Fibroblast of peridontal ligament (primary cell): ENCODE data around the gene NTRK2.

Experiments
- DNase-seq: peaks from one replicate; pipeline ENCODE4 v3.0.0-alpha.2; 2010; ENCODE audit errors: extremely low read depth

NTRK2 gene

GRCh38 chr9:84819491-84819991 is 150.0 kb downstream of the NTRK2 start:
- DNase-seq = no peak

DNA sequence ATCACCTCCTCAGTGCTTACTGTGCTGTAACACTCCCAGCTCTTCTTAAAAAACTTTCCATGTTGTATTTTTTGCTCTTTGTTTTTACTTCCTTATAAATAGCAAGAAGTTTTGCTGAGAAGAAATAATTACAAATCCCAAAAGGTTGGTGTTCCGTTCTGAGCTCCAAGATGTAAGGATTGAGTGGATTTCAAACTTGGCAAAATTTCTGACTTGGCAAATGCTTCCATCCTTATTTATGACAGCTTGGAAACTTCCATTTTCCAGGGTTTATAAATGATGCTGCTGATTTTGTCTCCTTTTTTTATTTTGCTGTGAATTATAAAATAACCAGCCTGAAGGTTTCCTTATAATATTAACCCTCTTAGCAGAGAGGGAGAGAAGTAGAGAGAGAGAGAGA is 151.9 kb downstream of the NTRK2 start:
- no peak for DNase-seq

GRCh38 chr9:84822589-84823233 is 153.2 kb downstream of the NTRK2 start:
- DNase-seq = no peak

DNA sequence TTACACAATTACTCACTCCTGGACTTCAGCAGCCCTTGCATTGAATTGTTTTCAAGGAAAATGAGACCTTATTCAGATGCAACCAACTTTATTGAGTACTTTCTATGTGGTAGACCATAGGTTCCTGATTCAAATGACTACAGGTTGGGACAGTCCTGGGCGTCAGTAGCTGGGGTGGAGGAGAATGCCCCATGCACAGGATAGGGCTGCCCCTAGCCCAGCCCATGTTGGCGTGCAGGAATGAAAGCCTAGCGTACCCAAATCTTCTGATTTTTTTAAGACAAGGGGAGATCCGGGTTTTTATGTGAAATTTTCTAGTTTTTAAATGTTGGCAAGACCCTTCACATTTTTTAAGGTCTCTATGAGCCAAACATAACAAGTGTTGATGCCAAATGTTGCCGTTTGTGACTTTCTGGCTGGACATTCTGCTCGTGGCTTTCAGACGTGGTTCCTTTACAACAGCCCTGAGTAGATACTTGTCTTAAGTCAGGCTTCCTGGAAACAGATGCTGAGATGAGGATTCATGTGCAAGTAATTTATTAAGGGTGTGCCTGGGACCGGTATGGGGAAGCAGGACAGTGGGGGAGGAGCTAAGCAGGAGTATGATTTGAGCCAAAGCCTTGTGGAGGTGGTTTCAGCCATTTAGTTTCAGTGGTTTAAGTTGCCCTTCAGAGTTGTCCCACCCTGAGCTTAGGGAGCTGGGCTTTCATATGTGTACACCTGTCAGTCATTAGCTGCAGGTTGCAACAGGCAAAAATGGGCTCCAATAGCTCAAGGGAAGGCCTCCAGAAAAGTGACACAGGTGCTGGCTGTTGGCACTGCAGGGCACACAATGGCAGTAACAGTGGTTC is 154.1 kb downstream of the NTRK2 start:
- DNase-seq = no peak

DNA sequence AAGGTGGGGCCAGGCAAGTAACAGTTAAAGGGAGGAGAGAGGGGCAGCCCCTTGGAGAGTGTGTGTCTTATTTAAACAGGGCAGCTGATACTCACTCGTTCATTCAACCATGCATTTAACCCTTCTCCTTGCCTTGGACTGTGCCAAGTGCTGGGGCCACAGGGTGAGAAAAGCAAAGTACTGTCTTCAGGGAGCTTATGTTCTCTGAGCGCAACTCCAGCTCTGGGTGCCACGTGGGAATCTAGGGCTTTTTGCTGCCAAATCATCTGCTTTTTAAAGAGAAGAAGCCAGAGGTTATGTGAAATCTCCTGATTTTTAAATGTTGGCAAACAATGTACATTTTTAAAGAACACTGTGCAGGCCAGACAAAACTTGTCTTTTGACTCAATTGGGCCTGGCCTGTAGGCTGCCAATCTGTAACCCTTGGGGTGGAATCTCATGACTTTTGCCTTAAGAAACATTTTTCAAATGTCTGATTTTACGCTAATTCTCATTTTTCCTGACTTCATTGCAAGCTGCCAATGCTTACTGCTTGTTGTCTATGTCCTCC is 157.8 kb downstream of the NTRK2 start:
- DNase-seq = no peak

DNA sequence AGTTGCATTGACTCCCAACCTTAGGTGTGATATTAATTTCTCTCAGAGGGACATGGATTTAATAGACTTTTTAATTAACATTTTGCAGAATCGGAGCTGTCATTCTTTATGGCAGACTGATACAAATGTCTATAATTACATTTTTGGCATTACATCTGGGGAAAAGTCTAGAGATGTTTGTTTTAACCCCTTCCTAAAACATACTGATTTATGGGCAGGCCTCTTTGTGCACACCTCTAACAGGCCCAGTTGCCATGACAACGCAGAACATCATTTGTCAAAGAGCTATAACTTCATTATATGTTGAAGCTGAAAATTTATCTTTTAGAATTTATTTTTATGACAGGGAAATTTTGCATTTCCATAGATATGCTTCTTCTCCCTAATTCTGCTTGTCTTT is 158.5 kb downstream of the NTRK2 start:
- DNase-seq = no peak

DNA sequence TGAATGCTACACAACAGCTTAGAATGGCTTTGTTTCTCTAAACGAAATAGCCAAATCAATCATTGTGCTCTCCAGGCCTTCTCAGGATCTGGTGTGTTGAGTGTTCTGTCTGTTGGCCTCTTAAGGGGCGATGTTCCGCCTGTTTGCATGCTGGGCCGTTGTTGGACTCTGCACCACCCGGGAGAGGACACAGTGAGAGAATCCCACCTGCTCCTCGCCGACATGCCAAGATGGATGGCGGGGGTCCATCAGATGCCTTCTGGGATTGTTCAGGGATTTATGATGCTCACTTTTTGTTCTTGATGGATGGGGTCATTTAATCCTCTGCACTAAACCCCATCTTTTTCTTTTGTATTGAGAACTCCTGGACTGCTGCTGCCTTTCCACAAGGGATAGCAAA is 159.9 kb downstream of the NTRK2 start:
- no peak for DNase-seq

GRCh38 chr9:84829997-84830696 is 160.6 kb downstream of the NTRK2 start:
- DNase-seq = no peak

- no peak for DNase-seq
Observed at GRCh38 chr9:84831377-84831776, 161.8 kb downstream of the NTRK2 start.

- no peak for DNase-seq
Observed at GRCh38 chr9:84832453-84832852, 162.9 kb downstream of the NTRK2 start.

DNA sequence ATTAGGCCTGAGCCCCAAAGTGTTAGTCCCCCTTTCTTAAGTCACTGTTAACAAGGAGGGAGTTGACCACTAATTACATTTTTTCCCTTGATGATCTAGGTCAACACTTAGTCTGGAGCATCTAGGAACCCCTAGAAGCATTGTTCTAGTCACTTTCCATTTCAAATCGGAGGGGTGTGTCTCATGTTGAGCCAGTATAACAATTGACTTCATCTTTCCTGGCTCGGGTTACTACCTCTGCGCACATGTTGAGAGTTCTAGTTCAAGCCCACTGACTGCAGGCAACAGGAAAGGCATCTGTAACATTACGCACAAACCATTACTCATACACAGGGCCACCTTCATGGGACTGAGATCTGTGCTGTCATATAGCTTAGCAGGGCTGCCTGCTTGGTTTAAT is 164.9 kb downstream of the NTRK2 start:
- DNase-seq = no peak

GRCh38 chr9:84835745-84836144 is 166.2 kb downstream of the NTRK2 start:
- DNase-seq = no peak

DNA sequence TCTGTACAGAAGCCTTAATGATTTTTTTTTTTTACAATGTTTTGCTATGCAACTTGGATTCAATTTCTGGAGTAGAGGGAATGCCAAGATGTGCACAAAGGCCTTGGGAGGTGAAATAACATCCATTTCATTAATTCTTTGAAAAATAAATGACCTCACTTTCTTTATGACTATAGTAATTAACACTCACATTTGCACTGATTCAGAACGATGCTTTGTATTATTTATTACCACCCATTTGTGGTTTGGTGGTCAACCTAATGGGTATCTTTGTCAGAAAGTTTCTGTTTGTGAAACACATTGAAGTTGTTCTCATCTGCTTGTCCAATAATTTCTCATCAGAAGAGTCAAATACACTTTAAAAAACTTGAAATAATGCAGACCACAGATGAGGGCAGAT is 169.3 kb downstream of the NTRK2 start:
- DNase-seq = no peak

DNA sequence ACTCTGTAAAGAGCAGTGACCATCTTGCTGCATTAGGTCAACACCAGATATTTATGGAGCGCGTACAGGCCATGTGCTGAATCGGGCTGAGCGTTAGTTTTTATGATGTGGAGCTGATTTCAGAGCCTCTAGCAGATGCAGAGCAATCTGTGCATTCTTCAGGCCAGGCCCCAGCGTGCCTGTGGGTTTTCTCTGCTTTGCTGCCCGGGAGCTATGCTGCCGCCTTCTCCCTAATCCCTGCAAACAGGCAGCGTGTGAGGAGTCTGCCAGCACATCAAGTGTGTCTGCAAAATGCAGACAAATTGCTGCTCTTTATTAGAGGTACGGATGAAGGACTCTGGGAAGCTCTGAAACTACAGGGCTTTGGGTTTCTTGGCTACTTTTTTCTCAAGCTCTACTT is 170.0 kb downstream of the NTRK2 start:
- no peak for DNase-seq

DNA sequence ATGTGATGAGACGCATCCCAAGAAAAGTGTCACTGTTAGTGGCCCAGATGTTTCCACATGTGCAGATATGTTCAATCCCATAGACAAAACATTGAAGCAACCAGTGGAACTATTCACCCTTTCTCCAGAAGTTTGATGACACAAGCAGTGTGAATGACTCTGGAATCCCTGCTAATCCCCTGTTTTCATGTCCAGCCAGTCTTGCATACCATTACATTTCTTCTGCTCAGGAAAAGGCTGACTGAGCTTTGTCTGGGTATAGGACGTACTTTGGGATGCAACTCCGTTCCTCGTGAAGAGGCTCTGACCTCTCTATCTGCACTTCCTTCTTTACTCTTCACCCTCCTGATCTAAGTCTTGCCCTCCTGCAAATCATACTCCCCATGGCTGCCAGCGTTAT is 172.4 kb downstream of the NTRK2 start:
- DNase-seq = no peak

- DNase-seq = no peak
Observed at GRCh38 chr9:84843175-84843824, 173.8 kb downstream of the NTRK2 start.

DNA sequence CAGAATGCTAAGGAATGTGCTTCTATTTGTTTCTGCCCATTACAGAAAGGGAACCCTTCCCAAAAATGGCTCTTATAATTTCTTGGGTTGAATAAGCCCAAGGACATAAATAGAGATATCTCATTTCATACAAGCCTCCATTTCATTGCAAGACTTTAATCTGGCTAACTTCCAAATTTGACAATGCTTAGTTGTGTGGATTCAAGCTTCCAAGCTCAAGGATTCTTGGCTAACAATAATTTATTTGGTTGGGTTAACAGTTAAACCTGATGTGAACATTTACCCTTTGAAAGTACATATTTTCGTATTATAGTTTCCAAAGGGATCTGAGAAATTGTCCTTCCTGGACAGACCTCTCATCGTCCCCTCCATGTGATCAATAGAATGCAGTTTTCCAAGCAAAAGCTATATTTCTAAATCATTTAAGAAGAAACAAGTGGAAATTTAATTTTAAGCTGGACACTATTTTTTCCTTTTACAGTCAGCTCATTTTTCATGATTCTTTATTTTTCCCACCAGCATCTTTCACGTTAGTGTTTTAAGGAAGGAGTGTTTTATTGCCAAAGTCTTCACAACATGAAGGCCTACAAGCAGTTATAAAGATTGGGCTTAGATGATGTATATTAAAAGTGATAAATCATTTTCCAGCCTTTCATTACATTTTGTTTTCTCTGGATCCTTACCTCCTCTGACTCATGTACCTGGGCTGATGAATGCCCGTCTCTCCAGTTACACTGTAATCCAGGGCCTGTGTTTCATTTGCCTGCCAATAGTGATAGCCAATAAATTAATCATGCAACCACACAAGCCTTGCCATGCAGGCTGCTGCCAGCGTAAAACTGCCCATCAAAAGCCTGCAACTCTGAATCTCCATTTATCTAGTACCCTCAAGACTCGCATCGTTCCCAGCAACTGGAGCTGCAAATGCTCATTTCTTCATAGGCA is 176.7 kb downstream of the NTRK2 start:
- DNase-seq = no peak

GRCh38 chr9:84846906-84847305 is 177.4 kb downstream of the NTRK2 start:
- no peak for DNase-seq

DNA sequence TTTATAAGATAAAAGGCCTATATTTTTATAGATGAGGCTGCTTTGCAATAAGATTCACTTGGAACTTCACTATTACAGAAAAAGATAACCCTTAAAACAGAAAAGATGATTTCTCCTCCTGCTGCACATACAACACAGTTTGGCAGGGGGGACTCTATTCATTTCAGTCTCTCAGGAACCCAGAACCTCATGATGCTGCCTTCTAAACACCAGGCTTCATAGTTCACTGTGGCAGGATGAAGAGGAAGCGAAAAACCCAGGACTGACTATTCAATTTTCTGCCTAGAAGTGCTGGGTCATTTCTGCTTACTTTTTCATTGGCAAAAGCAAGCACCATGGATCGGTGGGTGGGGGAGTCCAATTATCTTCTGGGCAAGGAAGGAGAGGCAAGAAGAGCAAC is 179.5 kb downstream of the NTRK2 start:
- DNase-seq = no peak

DNA sequence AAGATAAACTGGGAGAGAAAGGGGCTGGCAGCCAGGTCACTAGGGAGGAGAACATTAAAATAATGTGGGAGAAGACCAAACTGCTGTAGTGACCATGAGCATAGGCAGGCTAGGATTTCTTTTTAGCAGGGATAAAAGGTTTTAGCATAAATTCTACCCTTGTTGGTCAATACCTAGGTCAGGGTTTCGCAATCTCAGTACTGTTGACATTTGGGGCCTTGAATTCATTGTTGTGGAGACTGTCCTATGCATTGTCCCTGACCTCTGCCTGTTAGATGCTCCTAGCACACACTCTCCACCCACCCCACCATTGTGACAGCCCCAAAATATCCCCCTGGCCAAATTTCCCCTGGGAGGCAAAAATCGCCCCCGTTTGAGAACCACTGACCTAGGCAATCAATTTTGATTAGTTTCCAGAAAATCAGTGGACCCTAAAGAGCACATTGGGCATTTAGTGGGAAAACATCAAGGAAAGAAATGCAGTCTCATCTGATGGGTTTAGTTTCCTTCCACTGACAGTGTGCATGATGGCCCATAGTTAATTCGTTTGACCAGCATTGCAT is 181.4 kb downstream of the NTRK2 start:
- no peak for DNase-seq
